Ishikawa (cell line): ENCODE measurements around the gene FBP1.

ENCODE experiments used
- CEBPB ChIP-seq: IDR thresholded peaks from 2 replicates; pipeline ENCODE4 v1.6.1; 2012
- EGR1 ChIP-seq: IDR thresholded peaks from 2 replicates; pipeline ENCODE4 v1.6.1; 2012
- EP300 ChIP-seq: IDR thresholded peaks from 2 replicates; pipeline ENCODE4 v1.6.1; 2012; ENCODE audit warnings: borderline replicate concordance
- MAX ChIP-seq: IDR thresholded peaks from 2 replicates; pipeline ENCODE4 v1.6.1; 2012
- NFIC ChIP-seq: IDR thresholded peaks from 2 replicates; pipeline ENCODE4 v1.6.1; 2012
- RAD21 ChIP-seq: IDR thresholded peaks from 2 replicates; pipeline ENCODE4 v1.6.1; 2012; ENCODE audit warnings: low read depth
- TAF1 ChIP-seq: IDR thresholded peaks from 2 replicates; pipeline ENCODE4 v1.6.1; 2012; ENCODE audit warnings: low read depth, mild to moderate bottlenecking
- TCF12 ChIP-seq: IDR thresholded peaks from 2 replicates; pipeline ENCODE4 v1.6.1; 2012; ENCODE audit warnings: low read depth
- USF1 ChIP-seq: IDR thresholded peaks from 2 replicates; pipeline ENCODE4 v1.6.1; 2012
- YY1 ChIP-seq: IDR thresholded peaks from 2 replicates; pipeline ENCODE4 v1.6.1; 2012; ENCODE audit warnings: low read depth
- TF ChIP-seq, protein P1 (sequence below): IDR thresholded peaks from 2 replicates; pipeline ENCODE4 v1.6.1; 2012; ENCODE audit warnings: low read depth, mild to moderate bottlenecking

- TF ChIP-seq MAX (no peak), CEBPB (no peak), NFIC (peak; percentile 84), USF1 (no peak), EGR1 (no peak), YY1 (no peak), TCF12 (no peak), EP300 (no peak), TAF1 (no peak), RAD21 (no peak)
- TF ChIP-seq, protein P1, sequence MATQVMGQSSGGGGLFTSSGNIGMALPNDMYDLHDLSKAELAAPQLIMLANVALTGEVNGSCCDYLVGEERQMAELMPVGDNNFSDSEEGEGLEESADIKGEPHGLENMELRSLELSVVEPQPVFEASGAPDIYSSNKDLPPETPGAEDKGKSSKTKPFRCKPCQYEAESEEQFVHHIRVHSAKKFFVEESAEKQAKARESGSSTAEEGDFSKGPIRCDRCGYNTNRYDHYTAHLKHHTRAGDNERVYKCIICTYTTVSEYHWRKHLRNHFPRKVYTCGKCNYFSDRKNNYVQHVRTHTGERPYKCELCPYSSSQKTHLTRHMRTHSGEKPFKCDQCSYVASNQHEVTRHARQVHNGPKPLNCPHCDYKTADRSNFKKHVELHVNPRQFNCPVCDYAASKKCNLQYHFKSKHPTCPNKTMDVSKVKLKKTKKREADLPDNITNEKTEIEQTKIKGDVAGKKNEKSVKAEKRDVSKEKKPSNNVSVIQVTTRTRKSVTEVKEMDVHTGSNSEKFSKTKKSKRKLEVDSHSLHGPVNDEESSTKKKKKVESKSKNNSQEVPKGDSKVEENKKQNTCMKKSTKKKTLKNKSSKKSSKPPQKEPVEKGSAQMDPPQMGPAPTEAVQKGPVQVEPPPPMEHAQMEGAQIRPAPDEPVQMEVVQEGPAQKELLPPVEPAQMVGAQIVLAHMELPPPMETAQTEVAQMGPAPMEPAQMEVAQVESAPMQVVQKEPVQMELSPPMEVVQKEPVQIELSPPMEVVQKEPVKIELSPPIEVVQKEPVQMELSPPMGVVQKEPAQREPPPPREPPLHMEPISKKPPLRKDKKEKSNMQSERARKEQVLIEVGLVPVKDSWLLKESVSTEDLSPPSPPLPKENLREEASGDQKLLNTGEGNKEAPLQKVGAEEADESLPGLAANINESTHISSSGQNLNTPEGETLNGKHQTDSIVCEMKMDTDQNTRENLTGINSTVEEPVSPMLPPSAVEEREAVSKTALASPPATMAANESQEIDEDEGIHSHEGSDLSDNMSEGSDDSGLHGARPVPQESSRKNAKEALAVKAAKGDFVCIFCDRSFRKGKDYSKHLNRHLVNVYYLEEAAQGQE: no peak
Observed at GRCh38 chr9:94630833-94631232, 8.5 kb downstream of the FBP1 start.
